Measurements from ENCODE around the gene HSD17B8.
"Not testable (repeated sequence)": the region's sequence is repeated elsewhere in the genome, so short reads cannot be mapped to it uniquely, and the experiment has no call there.

Gene HSD17B8

DNA sequence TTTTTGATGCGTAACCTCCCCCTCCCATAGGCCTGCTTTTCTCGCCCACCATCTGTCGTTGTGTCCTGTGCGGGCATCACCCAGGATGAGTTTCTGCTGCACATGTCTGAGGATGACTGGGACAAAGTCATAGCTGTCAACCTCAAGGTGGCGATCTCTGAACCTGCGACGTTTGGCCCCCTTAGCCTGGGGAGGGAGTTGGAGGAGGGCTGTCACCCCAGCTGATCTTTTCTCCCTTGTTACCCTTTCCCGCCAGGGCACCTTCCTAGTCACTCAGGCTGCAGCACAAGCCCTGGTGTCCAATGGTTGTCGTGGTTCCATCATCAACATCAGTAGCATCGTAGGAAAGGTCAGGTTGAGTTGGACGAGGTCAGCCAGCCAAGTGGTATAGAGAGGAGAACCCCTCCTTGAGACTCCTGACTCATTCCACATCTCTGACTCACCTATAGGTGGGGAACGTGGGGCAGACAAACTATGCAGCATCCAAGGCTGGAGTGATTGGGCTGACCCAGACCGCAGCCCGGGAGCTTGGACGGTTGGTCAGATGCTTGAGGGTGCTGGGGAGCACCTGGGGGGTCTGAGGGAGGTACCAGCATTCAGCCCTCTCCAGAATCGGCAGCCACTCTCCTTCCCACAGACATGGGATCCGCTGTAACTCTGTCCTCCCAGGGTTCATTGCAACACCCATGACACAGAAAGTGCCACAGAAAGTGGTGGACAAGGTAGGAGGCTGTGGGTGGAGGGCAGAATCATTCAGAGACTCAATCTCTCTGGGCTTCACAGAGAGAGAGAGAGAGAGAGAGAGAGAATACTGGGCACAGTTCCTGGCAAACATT is 954 bp downstream of the HSD17B8 start:
- in situ Hi-C loops (cut with MboI; ENCODE audit: low sequenced_read_pairs), result no loop called here

DNA sequence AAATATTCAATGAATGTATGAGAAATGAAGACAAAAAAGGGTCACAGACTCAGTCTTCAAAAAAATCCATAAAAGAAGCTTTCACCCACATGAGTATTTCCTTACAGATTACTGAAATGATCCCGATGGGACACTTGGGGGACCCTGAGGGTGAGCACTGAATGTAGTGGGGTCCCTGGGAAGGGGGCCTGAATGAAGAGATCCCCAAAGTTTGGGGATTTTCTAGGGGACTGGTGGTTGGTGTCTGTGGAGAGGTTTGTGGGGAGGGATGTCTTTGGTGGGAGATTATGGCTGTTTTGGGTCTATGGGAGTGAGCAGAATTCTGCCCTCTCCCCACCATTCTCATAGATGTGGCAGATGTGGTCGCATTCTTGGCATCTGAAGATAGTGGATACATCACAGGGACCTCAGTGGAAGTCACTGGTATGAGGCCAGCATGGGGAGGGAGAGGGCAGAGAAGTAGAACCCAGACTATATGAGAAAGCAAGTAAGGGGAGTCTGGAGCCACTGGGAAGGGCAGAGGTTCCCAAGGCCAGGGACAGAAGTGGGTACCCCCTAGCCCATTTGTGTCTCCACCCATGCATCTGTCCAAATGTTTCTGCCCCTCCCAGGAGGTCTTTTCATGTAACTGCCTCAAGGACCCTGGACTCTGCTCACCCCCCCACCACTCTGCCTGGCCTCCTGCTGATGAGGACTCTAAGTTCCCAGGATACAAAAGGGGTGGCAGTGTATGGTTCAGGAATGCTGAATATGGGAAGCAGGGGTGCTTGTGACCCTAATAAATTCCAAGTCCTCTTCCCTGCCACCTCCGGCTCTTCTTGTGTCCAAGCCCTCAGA is 1.8 kb downstream of the HSD17B8 start:
- in situ Hi-C loops (cut with MboI; ENCODE audit: low sequenced_read_pairs), result no loop called here

DNA sequence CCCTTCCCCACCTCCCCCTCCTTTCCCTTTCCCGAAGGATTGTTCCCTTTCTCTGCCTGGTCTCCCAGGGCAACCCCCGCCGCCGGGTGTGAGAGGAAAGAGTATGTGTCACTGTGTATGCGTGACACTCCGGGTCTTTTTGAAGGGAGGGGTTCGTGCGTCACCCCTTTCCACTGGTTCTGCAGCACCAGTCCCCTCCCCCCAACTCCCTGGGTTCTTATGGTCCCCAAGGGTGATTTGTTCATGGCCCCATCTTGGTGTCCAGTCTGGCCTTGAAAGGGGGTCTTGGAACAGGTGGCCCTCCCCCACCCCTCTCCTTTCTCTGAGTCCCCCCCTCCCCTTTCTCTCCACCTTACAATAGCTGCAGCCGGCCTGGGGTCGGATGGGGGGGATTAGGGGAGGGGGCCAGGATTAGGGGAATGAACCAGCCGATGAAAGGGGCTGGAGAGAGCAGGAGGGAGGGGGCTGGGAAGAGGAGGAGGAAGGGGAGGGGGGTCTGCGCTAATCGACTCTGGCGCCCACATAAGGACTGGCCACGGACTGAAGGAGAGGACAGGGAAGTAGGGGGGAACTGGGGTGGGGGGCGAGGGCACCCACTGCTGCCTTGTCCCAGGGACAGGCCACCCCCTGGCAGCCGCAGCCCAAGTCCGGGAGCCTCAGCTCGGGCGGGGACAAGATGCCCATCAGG is 2.6 kb downstream of the HSD17B8 start:
- in situ Hi-C loops (cut with MboI; ENCODE audit: low sequenced_read_pairs), result no loop called here

DNA sequence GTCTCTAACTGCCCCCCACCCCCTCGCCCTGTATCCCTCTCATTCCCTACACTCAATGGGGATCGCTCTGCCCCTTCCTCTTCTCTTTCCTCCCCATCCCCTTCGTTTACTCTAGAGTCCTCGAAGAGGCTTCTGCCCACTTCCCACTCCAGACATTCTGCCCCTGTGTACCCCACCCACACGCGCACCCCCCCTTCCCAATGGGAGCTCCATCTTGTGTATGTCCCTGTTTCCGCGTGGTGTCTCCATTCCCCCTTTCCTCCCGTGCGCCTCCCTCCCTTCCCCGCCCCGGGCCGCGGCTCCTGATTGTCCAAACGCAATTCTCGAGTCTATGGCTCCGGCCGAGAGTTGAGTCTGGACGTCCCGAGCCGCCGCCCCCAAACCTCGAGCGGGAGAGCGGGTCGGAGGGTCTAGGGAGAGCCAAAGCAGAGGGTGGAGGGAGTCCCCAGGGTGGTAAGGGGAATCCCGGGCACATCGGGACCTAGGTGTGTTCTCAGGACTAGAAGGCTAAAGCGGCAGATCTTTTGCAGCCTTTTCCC is 3.2 kb downstream of the HSD17B8 start:
- in situ Hi-C loops (cut with MboI; ENCODE audit: low sequenced_read_pairs), result no loop called here

DNA sequence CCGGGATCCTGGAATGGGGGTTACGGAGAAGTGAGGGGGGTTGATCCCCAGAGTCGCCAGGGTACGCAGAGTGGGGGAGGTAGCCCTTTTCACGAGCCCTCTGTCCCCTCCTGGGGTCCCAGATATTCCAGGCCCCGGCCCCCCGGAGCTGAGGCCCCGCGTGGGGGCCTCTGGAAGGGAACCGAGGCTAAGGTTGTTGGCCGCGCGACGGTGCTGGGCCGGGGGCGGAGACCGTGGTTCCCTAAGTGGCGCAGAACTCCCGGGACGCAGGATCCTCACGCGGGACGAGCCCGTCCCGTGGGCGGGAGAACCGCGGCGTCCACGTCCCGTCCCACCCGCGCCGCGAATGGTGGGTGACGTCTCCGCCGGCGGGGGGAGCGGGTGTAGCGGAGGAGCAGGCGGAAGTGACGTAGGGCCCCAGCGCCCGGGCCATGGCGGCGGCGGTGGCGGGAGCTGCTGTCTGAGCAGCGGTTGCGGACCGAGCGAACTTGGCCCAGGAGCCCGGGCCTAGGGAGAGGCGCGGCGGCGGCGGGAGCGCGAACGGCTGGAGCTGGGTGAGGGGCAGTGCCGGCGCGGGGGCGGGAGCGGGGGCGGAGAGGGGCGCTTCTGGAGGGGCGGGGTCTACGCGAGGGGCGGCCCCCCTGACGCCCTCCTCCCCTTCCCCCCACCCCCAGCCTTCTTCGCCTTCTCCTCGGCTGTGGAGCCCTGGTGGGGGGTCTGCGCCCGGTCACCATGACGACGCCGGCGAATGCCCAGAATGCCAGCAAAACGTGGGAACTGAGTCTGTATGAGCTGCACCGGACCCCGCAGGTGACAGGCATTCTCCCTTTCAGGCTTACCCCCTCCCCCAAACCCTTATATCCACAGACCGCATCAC is 3.9 kb downstream of the HSD17B8 start, which contains the start of gene RING1:
Gene RING1, plus strand, starts transcription at position 410 of the 877 bp plus-strand sequence. Its CDS starts 323 bp downstream, at position 733.
- in situ Hi-C loops (cut with MboI; ENCODE audit: low sequenced_read_pairs), result no loop called here

DNA sequence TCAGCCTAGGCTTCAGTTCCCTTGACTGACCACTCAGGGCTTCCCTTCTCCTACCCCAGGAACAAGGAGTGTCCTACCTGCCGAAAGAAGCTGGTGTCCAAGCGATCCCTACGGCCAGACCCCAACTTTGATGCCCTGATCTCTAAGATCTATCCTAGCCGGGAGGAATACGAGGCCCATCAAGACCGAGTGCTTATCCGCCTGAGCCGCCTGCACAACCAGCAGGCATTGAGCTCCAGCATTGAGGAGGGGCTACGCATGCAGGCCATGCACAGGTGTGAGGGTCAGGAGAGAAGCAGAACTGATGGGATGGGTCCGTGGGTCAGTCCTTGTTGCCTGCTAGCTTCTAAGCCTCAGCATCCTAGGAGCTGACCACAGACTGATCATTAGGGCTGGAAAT is 5.4 kb downstream of the HSD17B8 start:
- in situ Hi-C loops (cut with MboI; ENCODE audit: low sequenced_read_pairs), result no loop called here

DNA sequence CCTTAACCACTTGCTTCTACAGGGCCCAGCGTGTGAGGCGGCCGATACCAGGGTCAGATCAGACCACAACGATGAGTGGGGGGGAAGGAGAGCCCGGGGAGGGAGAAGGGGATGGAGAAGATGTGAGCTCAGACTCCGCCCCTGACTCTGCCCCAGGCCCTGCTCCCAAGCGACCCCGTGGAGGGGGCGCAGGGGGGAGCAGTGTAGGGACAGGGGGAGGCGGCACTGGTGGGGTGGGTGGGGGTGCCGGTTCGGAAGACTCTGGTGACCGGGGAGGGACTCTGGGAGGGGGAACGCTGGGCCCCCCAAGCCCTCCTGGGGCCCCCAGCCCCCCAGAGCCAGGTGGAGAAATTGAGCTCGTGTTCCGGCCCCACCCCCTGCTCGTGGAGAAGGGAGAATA is 6.7 kb downstream of the HSD17B8 start:
- in situ Hi-C loops (cut with MboI; ENCODE audit: low sequenced_read_pairs), result no loop called here

DNA sequence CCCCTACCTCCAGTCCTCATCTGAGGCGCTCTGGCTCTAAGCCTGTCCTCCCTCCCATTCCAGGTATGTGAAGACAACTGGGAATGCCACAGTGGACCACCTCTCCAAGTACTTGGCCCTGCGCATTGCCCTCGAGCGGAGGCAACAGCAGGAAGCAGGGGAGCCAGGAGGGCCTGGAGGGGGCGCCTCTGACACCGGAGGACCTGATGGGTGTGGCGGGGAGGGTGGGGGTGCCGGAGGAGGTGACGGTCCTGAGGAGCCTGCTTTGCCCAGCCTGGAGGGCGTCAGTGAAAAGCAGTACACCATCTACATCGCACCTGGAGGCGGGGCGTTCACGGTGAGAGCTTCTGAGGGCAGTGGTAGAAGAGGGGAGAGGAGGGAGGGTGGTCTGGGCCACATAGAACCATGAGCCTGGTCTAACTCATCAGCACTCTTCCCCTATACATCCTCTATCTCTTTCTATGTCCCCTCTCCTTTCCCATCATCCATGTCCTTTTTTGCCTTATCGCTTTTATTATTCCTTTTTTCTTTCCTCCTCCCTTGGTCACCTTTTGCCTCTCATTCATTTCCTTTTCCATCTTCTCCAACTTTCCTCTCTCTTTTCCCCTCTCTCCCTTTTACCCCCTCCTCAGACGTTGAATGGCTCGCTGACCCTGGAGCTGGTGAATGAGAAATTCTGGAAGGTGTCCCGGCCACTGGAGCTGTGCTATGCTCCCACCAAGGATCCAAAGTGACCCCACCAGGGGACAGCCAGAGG is 7.4 kb downstream of the HSD17B8 start:
- in situ Hi-C loops (cut with MboI; ENCODE audit: low sequenced_read_pairs), result no loop called here

DNA sequence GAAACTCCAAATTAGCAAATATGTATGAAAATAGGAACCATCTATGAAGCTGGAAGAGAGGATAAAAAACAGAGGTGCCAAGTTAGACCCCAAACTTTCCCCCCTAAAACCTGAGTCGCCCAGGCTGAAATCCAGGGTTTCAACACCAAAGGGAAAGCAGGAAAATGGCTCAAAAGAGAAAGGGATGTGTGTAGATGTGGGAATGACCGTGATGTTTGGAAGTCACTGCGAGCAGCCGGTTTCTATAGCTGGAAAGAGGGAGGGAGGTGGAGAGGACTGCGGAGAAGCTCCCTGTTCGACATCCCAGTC is 8.4 kb downstream of the HSD17B8 start:
- in situ Hi-C loops (cut with MboI; ENCODE audit: low sequenced_read_pairs), result no loop called here

DNA sequence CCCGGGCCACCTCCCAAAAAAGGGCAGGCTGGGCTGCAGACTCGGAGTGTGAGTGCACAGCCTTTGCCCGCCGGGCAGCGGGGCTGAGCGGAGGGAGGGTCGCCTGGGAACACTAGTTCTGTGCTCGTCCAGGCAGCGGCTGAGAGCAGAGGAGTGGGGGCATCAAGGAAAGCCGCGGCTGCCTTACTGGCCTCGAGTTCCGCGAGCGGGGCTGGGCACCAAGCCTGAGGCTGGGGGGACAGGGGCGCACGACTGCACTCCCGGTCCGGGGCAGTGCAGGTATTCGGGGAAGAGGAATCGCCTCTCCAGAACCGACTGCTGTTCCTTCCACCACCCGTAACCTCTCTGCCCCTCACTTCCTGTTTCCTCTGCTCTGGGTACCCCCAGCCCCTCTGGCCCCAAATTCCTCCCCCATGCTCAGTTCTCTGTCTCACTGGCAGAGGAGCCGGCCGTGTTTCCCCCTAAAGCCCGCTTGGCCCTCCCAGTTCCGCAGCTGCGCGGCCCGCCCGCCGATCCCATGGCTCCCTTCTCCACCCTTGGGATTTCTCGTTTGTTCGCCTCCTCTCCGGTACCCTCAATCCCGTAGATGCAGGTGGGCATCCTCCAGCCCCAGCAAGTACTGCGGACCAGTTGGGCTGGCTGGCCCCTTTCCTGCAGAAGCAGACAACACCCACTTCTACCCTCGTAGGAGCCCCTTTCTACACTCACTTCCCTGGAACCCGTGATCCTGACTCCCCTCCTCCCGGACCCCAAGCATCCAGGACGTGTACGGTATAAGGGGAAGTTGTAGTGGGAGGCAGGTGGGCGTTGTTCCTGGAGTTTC is 8.9 kb downstream of the HSD17B8 start:
- in situ Hi-C loops (cut with MboI; ENCODE audit: low sequenced_read_pairs), result no loop called here

DNA sequence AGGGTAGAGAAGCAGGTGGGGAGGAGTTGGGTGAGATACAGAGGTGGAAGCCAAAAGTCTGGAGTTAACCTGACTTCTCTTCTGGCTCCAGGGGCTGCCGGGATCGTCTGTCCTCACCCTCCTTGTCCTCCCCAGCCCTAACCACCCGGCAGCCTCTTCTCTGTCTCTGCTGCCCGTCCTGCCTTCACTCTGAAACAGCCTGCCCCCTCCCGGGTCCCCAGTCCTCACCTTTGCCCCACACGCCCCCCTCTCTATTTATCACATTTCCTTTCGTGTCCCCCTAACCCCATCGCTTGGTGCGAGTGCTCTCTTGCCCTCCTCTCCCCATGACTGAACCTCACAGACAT is 9.5 kb downstream of the HSD17B8 start:
- in situ Hi-C loops (cut with MboI; ENCODE audit: low sequenced_read_pairs), result no loop called here

DNA sequence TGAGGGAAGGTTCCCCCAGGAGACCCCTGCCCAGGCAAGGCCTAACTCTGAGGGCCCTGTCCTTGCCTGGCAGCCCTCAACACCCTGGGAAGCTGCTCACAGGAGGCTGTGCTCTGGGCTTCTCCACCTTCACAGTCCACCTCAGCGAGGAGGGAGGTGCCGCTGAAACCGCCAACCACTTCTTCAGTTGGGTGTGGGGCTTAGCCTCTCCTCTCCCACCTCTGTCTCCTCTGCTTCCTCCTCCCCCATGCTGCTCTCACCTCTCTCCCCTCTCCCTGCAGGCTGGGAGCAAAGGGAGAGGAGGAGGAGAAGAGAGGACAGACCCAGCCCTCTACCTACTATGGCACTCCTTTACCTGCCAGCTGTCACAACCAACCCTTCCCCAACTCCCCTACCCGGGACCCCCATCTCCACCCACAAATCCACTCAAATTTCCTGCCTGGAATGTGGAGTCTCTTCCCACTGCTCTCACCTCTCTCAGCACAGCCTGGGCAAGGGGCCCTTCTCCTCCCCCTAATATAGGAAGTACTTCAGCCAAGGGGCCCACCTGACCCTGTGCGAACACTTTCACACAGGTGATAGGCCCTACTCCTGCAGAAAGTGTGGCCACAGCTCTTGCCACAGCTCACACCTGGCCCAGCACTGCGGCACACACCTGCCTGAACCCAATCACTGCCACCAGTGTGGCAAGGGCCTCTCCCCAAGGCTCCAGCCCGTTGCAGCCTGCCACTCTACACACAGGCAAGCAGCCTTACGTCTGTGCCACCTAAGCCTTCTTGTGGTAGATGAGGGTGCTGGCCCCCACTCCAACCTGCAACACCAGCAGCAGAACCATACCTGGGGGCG is 11.0 kb downstream of the HSD17B8 start:
- in situ Hi-C loops (cut with MboI; ENCODE audit: low sequenced_read_pairs), result no loop called here

DNA sequence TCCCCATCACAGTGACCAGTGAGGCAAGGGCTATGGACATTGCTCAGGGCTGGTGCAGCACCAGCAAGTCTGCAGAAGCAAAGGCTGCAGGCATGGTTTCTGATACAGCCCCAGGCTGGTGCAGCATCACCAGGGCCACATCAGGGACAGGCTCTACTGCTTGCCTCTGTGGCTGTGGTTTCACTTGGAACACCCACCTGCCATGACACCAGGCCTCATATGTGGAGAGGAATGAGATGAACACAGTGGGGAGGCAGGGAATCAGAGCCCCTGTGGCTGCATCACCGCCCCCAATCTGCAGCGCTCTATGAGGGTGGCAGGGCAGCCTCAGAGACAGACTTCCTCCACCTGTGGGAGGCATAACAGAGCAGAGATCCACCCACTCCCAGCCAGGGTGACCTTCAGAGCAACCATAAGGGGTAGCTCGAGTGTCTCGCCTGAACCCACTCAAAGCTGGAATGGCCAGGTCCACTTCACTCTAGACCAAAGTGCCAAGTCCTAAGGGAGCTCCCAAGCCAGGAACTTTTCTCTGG is 11.7 kb downstream of the HSD17B8 start:
- in situ Hi-C loops (cut with MboI; ENCODE audit: low sequenced_read_pairs), result no loop called here

DNA sequence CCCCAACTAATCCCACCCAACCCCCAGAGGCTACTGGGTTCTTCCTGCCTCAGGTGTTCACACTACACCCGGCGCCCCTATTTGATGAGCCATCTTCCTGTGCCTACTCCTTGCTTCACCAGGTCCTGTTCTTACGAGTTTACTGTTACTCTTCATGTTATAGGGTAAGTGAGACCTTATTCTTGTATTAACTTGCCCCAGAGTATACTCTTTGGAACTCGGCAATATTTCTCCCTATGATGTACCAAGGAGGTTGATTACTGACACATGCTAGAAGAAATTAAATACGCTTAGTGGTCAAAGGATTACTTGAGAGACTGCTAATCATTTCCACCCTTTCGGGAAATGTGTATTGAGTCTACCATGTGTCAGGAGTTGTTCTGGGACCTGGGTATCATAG is 12.8 kb downstream of the HSD17B8 start:
- in situ Hi-C loops (cut with MboI; ENCODE audit: low sequenced_read_pairs), result no loop called here

DNA sequence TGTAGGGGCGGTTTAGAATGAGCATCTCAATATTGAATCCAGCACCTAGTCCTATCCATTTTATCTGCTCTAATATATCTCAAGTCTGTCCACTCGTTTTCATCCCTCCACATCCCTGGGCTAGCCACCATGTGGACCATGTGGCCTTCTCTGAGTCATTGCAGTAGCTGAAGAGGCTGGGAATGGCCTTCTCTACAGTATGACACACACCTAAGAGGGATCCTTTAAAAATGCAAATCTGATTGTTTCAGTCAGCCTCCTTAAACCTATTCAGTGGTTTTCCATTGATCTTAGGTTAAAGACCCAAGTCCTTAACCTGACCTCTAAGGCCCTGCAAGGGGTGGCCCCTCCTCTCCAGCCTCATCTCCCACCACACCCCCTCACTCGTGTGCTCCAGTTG is 13.2 kb downstream of the HSD17B8 start:
- in situ Hi-C loops (cut with MboI; ENCODE audit: low sequenced_read_pairs), result no loop called here

DNA sequence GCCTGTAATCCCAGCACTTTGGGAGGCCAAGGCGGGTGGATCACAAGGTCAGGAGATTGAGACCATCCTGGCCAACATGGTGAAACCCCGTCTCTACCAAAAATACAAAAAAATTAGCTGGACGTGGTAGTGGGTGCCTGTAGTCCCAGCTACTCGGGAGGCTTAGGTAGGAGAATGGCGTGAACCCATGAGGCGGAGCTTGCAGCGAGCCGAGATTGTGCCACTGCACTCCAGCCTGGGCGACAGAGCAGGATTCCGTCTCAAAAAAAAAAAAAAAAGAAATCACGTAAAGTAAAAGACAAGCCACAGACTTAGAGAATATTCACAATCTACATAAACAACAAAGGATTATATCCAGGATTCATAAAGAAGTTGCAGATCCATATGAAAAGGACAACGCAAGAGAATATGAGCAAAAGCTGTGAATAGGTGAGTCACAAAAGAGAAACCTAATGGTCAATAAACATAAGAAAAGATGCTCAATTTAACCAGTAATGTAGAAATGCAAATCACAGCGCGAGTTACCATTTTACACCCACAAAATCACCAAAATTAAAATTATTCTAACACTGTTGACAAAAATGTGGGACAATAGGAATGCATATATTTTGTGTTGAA is 22.2 kb downstream of the HSD17B8 start:
- in situ Hi-C loops (cut with MboI; ENCODE audit: low sequenced_read_pairs), result not testable (repeated sequence)

DNA sequence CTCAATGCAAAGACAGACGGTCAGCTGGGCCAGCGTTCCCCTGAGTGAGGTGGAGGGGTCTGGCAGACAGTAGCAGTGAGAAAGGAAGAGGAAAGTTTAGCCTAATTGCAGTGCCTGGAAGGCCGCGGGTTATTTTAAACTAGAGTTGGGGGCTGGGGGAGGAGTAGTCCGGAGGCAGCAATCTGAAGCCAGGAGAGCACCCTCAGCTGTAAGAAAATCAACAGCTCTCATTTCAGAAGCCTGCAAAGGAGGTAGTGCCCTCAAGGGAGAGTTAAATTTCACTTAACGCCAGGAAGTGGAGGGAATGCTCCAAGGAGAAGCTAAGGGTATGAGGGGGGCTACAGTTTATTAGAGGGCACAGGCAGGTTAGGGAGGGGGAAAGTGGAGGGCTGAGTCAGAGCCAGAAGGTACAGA is 30.8 kb downstream of the HSD17B8 start:
- in situ Hi-C loops (cut with MboI; ENCODE audit: low sequenced_read_pairs), result no loop called here
